HepG2 (cell line): Measurements from ENCODE around the gene INTS1. TPM values are rescaled to one million over a fixed set of nuclear protein-coding genes. Genes with fewer than 3 reads are reported as not detected.

Experiments
- ATAC-seq: fragments of 200-7000 bp; cut with Tn5 transposase; 3 replicates; pipeline ENCODE4 v1.9.1; 2020; ENCODE audit warnings: mild to moderate bottlenecking, moderate library complexity
- BruUV-seq: library from RNA; stranded (reverse); fragments of 400-500 nt; replicated peaks from 2 replicates; lab custom pipeline; 2021; lab: Mats Ljungman, UMichigan
- CTCF ChIA-PET: fragments of 300-600 bp; formaldehyde crosslinking; extraction: SDS; loops from one replicate; lab custom pipeline; 2021; ENCODE audit warnings: low total read pairs, inconsistent platforms, low intra/inter-chr PET ratio; lab: Yijun Ruan, JAX
- POLR2A ChIA-PET: fragments of 350-600 bp; sonication (Branson Sonifier 250); formaldehyde crosslinking; loops from one replicate; lab custom pipeline; 2020; ENCODE audit warnings: antibody characterized with exemption, inconsistent platforms; lab: Yijun Ruan, JAX
- DNase-seq: peaks from one replicate; pipeline ENCODE4 v3.0.0-alpha.2; 2015; ENCODE audit warnings: low spot score
- FAIRE-seq: peaks from 3 replicates; lab custom pipeline; 2011; peaks lifted over from hg19 to GRCh38; lab: Jason Lieb, UNC
- H2AFZ ChIP-seq: one replicate; pipeline ENCODE4 v1.6.1; 2011; ENCODE audit warnings: low read length, inconsistent platforms
- H3K27ac ChIP-seq: fragments of 300-600 bp; 3 replicates; pipeline ENCODE4 v1.8.0; 2011; ENCODE audit warnings: mixed run types, mild to moderate bottlenecking, mixed read lengths, low read length, inconsistent platforms; ENCODE audit not compliant: insufficient read depth; ENCODE audit errors: extremely low read length
- H3K27me3 ChIP-seq, 2 experiments: fragments of 200-600 bp in 1 of 2; 2 replicates in 1 of 2; 3 replicates in 1 of 2; pipeline versions ENCODE4 v1.6.0 to v1.8.0; 2011; ENCODE audit warnings: low read length in 2 of 2, mild to moderate bottlenecking in 2 of 2, moderate library complexity in 2 of 2, inconsistent platforms in 1 of 2; ENCODE audit not compliant: insufficient read depth in 2 of 2, control insufficient read depth in 1 of 2
- H3K36me3 ChIP-seq, 2 experiments: fragments of 200-600 bp in 1 of 2; replicated peaks in 1 of 2; 2 replicates in 1 of 2; 3 replicates in 1 of 2; pipeline versions ENCODE4 v1.5.1 to v1.8.0; 2011; ENCODE audit warnings: low read length in 2 of 2, inconsistent platforms in 1 of 2; ENCODE audit not compliant: insufficient read depth in 2 of 2, control insufficient read depth in 1 of 2
- H3K4me1 ChIP-seq: 2 replicates; pipeline ENCODE4 v1.5.1; 2012; ENCODE audit warnings: low read length, inconsistent platforms; ENCODE audit not compliant: insufficient read depth
- H3K4me2 ChIP-seq: 2 replicates; pipeline ENCODE4 v1.6.0; 2011; ENCODE audit warnings: low read depth, low read length, inconsistent platforms
- H3K4me3 ChIP-seq, 3 experiments: fragments of 200-600 bp in 1 of 3; sonication (generic), shearing (Covaris generic) in 1 of 3; replicated peaks in 1 of 3; 2 replicates each; pipeline ENCODE4 v1.5.1; 2011 to 2016; ENCODE audit warnings: low read length in 3 of 3, inconsistent platforms in 2 of 3, low read depth in 2 of 3, mild to moderate bottlenecking in 2 of 3, control low read depth in 1 of 3, mixed read lengths in 1 of 3; ENCODE audit not compliant: insufficient read depth in 1 of 3
- H3K79me2 ChIP-seq: one replicate; pipeline ENCODE4 v1.6.1; 2011; ENCODE audit warnings: low read length, inconsistent platforms; ENCODE audit not compliant: insufficient read depth
- H3K9ac ChIP-seq: 2 replicates; pipeline ENCODE4 v1.6.0; 2011; ENCODE audit warnings: mild to moderate bottlenecking, low read depth, low read length, inconsistent platforms; ENCODE audit not compliant: insufficient read depth
- H3K9me3 ChIP-seq: 2 replicates; pipeline ENCODE4 v1.5.1; 2012; ENCODE audit warnings: mild to moderate bottlenecking, low read length
- H4K20me1 ChIP-seq: 2 replicates; pipeline ENCODE4 v1.6.0; 2011; ENCODE audit warnings: inconsistent platforms, mild to moderate bottlenecking, low read length, moderate library complexity; ENCODE audit not compliant: insufficient read depth
- AKAP8 ChIP-seq: sonication (generic); formaldehyde crosslinking; IDR thresholded peaks from 2 replicates; pipeline ENCODE4 v1.5.1; 2020; ENCODE audit warnings: mild to moderate bottlenecking, missing genetic modification reagents
- ARID2 ChIP-seq: sonication (generic); formaldehyde crosslinking; IDR thresholded peaks from 2 replicates; pipeline ENCODE4 v1.8.1; 2022; ENCODE audit warnings: mild to moderate bottlenecking, missing genetic modification reagents, borderline replicate concordance
- FOXA3 ChIP-seq: IDR thresholded peaks from 2 replicates; pipeline ENCODE4 v1.6.1; 2016; ENCODE audit warnings: missing genetic modification reagents, missing compliant biosample characterization
- GFI1 ChIP-seq: sonication (generic); formaldehyde crosslinking; IDR thresholded peaks from 2 replicates; pipeline ENCODE4 v1.5.0; 2020; ENCODE audit warnings: missing genetic modification reagents, mild to moderate bottlenecking, borderline replicate concordance
- IKZF4 ChIP-seq: sonication (generic); formaldehyde crosslinking; IDR thresholded peaks from 2 replicates; pipeline ENCODE4 v1.5.1; 2020; ENCODE audit warnings: borderline replicate concordance, mild to moderate bottlenecking, low read depth, missing genetic modification reagents; ENCODE audit errors: not compliant biosample characterization
- MNT ChIP-seq: fragments of 450-650 bp; IDR thresholded peaks from 2 replicates; pipeline ENCODE4 v1.6.1; 2016
- NFAT5 ChIP-seq: sonication (generic); formaldehyde crosslinking; IDR thresholded peaks from 2 replicates; pipeline ENCODE4 v1.4.0; 2020; ENCODE audit warnings: missing genetic modification reagents
- PBX2 ChIP-seq: IDR thresholded peaks from 2 replicates; pipeline ENCODE4 v1.6.1; 2016; ENCODE audit warnings: control low read depth
- REL ChIP-seq: sonication (generic); formaldehyde crosslinking; conservative IDR thresholded peaks from 2 replicates; pipeline ENCODE4 v1.8.0; 2022; ENCODE audit warnings: mild to moderate bottlenecking, missing genetic modification reagents, moderate library complexity
- SPEN ChIP-seq: sonication (generic); formaldehyde crosslinking; IDR thresholded peaks from 2 replicates; pipeline ENCODE4 v1.5.1; 2020; ENCODE audit warnings: low read depth, mild to moderate bottlenecking, missing genetic modification reagents
- WIZ ChIP-seq: sonication (generic); formaldehyde crosslinking; IDR thresholded peaks from 2 replicates; pipeline ENCODE4 v1.5.1; 2020; ENCODE audit warnings: mild to moderate bottlenecking, missing genetic modification reagents
- ZBTB8A ChIP-seq: sonication (generic); formaldehyde crosslinking; IDR thresholded peaks from 2 replicates; pipeline ENCODE4 v1.4.0; 2020; ENCODE audit warnings: mild to moderate bottlenecking, low read depth, missing genetic modification reagents, borderline replicate concordance
- ZNF619 ChIP-seq: sonication (generic); formaldehyde crosslinking; IDR thresholded peaks from 2 replicates; pipeline ENCODE4 v1.4.0; 2020; ENCODE audit warnings: mild to moderate bottlenecking, missing genetic modification reagents
- ZNF772 ChIP-seq: sonication (generic); formaldehyde crosslinking; IDR thresholded peaks from 2 replicates; pipeline ENCODE4 v1.5.0; 2020; ENCODE audit warnings: mild to moderate bottlenecking, missing genetic modification reagents
- WGBS: methylation state at CpG from one replicate; pipeline ENCODE4 v1.1.6; 2017; ENCODE audit warnings: low lambda C conversion rate; 5-methylcytosine and 5-hydroxymethylcytosine counted together
- in situ Hi-C: cut with HindIII; loops from 2 replicates; pipeline ENCODE4 v1.10.0; 2017; ENCODE audit warnings: low pct_unique_long_range_greater_than_20kb; ENCODE audit not compliant: extremely low pct_ligation_motif_present
- intact Hi-C: fragments of 100-400 bp; cut with micrococcal nuclease; formaldehyde crosslinking; loops from one replicate; pipeline ENCODE4 v1.10.0; 2022; ENCODE audit not compliant: unreplicated experiment
- polyA plus RNA-seq, 8 experiments: library from polyadenylated mRNA; depleted of rRNA in 3 of 8; stranded (reverse) in 7 of 8; unstranded in 1 of 8; fragments of >200 nt; fragmentation: Illumina TruSeq in 4 of 8; extraction: Trizol in 4 of 8; gene quantifications; 2 replicates each; pipeline versions ENCODE4 v1.2.1 to v1.2.3, GENCODE V29; 2011 to 2016; ENCODE audit warnings: low read depth in 4 of 8, missing spikeins in 1 of 8, mixed read lengths in 1 of 8; ENCODE audit not compliant: insufficient read depth in 1 of 8
- total RNA-seq, 5 experiments: library from RNA; depleted of rRNA; stranded (reverse); fragments of >200 nt; fragmentation: Illumina TruSeq; extraction: Trizol; gene quantifications; 2 replicates each; pipeline ENCODE4 v1.2.3, GENCODE V29; 2016; ENCODE audit warnings: low read depth in 1 of 5
- TF ChIP-seq, protein P1 (sequence below): sonication (generic); formaldehyde crosslinking; IDR thresholded peaks from 2 replicates; pipeline ENCODE4 v1.4.0; 2020; ENCODE audit warnings: missing genetic modification reagents, borderline replicate concordance

INTS1 gene
- total and polyA plus RNA-seq, 2 of the 13 experiments (the other 11 are each of a cell fraction or from before 2014, with no cell fraction given) = 13.7 to 29.0 TPM

GRCh38 chr7:1496531-1497292 is 7.5 kb downstream of the INTS1 start:
- in situ Hi-C loops = no loop called here
- CTCF ChIA-PET = no interaction called here
- Histone ChIP-seq H3K9me3 (no peaks in the 10 kb centered on the region), H3K36me3 (peaks cover 26 to 51% of the 10 kb centered on the region in 2 experiments; a peak in 4 of 5 replicates), H3K9ac (no peak overlapping the region), H3K27me3 (no peaks in the 10 kb centered on the region), H3K27ac (no peak overlapping the region), H3K4me2 (no peak overlapping the region), H2AFZ (no peak overlapping the region), H3K4me1 (no peaks in the 10 kb centered on the region), H4K20me1 (no peaks in the 10 kb centered on the region), H3K79me2 (peaks cover 5% of the 10 kb centered on the region), H3K4me3 (no peak overlapping the region)
- intact Hi-C loops = no loop called here
- DNase-seq (no peak), ATAC-seq (no peak), FAIRE-seq (no peak)
- no TSS peak for BruUV-seq
- WGBS = 98% methylated on average over 15 of the region's 33 CpGs
- POLR2A ChIA-PET = no interaction called here
- TF ChIP-seq REL (no peak), PBX2 (CRISPR knock-in tag) (no peak), ARID2 (CRISPR knock-in tag) (no peak), FOXA3 (CRISPR knock-in tag) (no peak), SPEN (no peak), WIZ (no peak), IKZF4 (CRISPR knock-in tag) (no peak), ZNF619 (no peak), AKAP8 (CRISPR knock-in tag) (no peak), NFAT5 (CRISPR knock-in tag) (no peak), GFI1 (CRISPR knock-in tag) (no peak), ZBTB8A (CRISPR knock-in tag) (no peak), ZNF772 (CRISPR knock-in tag) (no peak), MNT (no peak)
- TF ChIP-seq, protein P1, sequence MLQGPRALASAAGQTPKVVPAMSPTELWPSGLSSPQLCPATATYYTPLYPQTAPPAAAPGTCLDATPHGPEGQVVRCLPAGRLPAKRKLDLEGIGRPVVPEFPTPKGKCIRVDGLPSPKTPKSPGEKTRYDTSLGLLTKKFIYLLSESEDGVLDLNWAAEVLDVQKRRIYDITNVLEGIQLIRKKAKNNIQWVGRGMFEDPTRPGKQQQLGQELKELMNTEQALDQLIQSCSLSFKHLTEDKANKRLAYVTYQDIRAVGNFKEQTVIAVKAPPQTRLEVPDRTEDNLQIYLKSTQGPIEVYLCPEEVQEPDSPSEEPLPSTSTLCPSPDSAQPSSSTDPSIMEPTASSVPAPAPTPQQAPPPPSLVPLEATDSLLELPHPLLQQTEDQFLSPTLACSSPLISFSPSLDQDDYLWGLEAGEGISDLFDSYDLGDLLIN (CRISPR knock-in tag) = no peak
